Fibroblast of skin of right biceps (primary cell): Measurements from ENCODE around the gene LPAR5.

Source experiments
- DNase-seq: peaks from one replicate; pipeline ENCODE4 v3.0.0-alpha.2; 2013

LPAR5 gene

DNA sequence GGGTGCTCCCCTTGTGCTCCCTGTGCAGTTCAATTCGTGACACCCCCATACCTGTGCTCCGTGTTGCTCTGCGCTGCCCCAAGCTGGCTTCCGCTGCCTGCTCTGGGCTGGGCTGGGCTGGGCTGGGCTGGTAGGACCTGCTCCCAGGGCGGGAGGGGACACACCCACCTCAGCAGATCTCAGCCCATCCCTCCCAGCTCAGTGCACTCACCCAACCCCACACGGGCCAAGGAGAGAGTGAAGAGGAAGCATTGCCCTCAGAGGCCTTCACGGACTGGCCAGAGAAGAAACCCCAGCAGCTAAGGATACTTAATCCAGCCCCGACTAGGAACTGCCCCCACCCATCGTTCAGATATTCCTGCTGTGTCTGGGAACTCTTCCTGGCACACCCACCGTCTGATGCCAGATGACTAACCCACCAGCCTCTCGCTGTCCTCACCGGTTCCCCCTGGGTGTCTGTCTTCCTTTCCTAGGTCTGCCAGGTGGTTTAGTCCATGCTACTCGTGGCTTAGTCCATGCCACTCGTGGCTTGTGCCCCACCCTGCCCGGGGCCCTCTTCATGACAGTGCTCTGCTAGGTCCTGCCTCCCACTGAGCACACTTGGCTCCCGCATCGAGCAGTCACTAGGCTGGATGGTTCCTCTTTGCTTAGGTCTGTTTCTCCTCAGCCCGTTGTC lies at the start of gene LPAR5:
Gene LPAR5 (minus strand): TSS at position 104 of the 676 bp plus-strand sequence. CDS start 14,711 bp downstream, outside the sequence.
- peak; percentile 59 for DNase-seq

DNA sequence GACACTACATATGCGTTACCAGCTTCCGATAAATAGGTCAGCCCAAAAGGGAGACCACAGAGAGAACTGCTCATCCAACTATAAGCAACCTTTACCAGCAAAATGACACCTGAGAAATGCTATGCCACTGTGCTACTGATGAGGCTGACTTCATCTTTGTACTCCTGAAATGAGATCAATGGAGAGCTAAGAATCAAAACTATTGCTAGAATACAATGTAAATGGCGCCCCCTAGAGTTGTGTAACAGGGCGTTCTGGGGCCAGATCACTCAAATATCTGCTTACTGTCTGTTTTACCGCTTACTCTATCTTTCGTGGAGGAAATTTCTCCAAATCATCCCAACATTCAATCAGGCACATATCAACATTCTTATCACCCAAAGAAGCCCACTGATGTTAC lies 48.9 kb upstream of the LPAR5 start:
- no peak for DNase-seq

- no peak for DNase-seq
Observed at GRCh38 chr12:6676962-6677361, 41.2 kb upstream of the LPAR5 start.

GRCh38 chr12:6672143-6672542 lies 36.4 kb upstream of the LPAR5 start:
- no peak for DNase-seq

GRCh38 chr12:6667559-6668210 lies 31.9 kb upstream of the LPAR5 start:
- no peak for DNase-seq

DNA sequence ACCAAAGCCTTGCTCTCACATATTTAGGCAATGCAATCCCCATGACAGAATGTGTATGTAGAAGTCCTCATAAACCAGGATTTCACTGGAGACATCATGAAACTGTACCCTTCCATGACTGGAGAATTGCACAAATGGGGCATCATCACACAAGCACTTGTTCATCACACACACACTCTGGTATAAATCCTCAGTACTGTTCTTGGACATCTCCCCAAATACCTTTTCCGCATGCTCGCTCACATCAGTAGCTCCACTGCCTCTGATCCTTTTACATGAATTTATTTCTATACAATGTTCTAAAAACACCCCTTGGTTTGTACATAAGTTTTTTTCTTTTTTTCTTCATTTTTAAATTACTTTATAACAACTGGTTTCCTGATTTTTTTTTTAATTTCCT lies 30.5 kb upstream of the LPAR5 start:
- DNase-seq, result no peak

- DNase-seq, result no peak
Observed at GRCh38 chr12:6664902-6665301, 29.1 kb upstream of the LPAR5 start.

DNA sequence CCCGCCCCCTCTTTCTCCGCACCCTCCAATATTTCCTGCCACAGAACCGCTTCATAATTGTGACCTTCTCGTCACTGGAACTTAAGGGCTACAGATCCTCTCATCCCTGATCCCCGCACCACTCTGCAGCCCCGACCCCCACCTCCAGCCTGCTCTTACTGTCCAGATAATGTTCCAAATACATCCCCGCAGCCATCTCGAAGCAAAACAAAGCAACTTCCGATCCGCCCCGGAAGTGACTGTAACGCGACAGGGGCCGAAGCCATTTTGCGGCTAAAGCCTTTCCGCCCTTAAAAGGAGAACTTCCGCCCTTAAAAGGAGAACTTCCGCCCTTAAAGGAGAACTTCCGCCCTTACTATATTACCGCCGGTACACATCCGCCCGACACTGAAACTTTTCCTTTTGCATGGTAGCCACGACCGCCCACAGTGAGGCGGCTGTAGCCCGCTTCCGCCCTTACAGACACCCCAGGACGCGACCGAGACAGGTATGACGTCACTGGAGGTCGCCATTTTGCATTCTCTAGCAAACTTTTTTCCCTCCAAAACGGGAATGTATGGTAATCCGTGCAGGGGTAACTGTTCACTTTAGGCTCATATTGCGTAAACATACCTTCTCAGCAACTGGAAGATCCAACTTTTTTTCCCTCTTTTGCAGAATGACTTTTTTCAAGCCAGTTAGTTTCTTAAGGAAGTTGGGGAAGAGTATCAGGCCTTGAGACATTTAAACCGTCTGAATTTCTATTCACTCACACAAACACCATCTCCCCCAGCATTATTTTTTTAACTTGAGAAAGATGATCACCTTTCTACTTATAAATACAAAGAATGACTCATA lies 27.4 kb upstream of the LPAR5 start, which contains the start of gene ING4:
Gene ING4 (minus strand): TSS at position 214 of the 837 bp plus-strand sequence. CDS start 18 bp downstream, at position 196.
- DNase-seq, result peak; percentile 100

DNA sequence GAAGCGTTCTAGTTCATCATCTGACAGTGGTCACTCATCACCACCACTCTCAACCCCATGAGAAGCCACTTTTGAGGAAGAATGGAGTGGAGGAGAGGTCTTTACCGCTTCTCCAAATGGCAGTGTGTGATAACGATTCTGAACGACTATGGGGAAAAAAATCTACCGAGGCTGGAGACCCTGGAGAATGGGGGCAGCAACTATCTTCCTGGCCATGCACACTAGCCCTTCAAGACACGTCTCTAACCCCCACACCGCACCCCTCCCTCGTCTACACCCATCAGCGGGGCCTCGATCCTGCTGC lies 26.8 kb upstream of the LPAR5 start:
- no peak for DNase-seq

DNA sequence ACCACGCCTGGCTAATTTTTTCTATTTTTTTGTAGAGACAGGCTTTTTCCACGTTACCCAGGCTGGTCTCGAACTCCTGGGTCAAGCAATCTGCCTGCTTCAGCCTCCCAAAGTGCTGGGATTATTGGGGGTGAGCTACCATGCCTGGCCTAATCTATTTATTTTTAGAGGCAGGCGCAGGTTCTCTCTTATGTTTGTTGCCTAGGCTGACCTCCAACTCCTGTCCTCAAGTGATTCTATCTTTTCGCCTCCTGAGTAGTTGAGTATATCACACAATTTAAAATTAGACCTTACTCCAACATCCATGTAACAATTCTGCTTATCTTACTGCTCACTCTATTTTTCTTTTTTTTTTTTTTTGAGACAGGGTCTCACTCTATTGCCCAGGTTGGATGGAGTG lies 18.2 kb upstream of the LPAR5 start:
- no peak for DNase-seq

DNA sequence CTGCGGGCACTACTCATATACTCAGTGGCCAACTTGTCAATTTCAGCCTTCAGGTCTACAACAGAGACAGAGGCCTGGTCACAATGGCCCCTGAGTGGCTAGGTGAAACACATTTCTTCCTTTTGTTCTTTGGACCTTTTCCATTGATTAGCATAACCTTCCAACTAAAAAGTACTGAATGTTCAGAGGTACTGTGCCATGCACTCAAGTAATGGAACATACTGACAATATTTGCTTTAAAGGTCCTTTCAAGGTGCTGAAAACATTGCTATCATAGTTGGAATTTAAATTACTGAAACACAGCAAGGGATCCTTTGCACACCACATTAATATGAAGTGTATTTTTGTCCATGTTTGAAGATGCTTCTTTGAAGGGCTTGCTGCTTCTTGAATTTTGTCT lies 17.6 kb upstream of the LPAR5 start:
- DNase-seq, result no peak

- DNase-seq, result no peak
Observed at GRCh38 chr12:6652391-6652790, 16.6 kb upstream of the LPAR5 start.

DNA sequence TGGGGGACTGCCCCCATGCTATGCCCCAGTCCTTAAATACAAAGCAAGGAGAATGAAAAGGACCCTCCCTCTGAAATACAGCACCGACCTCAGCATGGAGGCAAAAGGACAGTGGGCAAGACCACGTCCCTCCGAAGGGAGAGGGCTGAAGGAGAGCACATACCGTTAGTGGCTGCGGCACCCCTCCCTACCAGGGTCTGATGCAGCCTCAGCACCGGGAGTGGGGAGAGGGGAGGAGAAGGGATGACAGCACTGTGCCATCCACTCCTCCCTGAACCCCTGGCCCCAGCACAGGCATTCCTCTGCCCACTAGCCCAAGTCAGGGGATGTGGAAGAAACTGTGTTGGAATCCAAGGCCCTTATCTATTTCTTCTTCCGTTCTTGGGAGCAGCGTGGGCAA lies 15.1 kb upstream of the LPAR5 start:
- DNase-seq, result no peak

GRCh38 chr12:6647083-6647604 lies 11.4 kb upstream of the LPAR5 start, which contains the start of gene ACRBP:
Gene ACRBP, minus strand, starts transcription at chr12:6647432. Its CDS starts 66 bp downstream, at chr12:6647366.
- peak; percentile 51 for DNase-seq

DNA sequence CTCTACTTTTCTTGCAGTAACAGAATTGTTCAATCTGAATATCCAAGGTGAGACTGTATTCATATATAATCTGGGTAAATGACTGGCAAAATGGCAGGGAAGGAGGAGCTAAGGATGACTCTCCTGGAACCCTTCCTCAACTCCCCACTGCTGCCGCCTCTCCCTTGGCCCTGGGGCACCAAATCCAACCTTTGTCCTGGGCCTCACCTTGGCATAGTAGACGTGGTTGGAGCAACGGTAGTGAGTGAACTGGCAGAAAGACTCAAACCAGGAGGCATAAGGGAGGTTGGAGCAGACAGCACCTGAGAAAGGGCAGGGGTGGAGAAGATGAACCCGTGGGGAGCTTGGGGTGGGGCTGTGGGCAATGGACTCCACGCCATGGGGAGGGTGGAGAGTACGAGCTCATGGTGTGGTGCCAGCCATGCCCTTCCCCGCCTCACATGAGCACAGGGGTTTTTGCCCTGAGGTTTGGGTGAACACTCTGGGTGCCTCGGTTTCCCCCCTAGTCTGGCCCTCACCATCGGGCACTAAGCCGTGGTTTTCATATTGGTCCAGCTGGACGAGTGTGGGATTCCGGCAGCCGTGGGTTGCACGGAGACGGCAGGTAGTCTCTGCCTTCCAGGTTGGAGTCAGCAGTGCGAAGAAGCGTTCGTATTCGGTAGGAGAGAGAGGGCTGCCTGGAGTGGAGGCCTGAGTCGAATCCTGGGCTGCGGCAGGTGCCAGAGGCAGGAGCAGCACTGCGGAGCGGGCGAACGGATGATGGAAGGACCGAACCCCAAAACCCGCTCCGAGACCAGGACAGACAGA lies 10.7 kb upstream of the LPAR5 start:
- DNase-seq, result no peak

GRCh38 chr12:6644903-6645302 lies 9.1 kb upstream of the LPAR5 start:
- DNase-seq, result no peak

GRCh38 chr12:6644257-6644596 lies 8.5 kb upstream of the LPAR5 start:
- DNase-seq, result no peak

GRCh38 chr12:6643569-6644256 lies 8.0 kb upstream of the LPAR5 start:
- DNase-seq, result no peak

DNA sequence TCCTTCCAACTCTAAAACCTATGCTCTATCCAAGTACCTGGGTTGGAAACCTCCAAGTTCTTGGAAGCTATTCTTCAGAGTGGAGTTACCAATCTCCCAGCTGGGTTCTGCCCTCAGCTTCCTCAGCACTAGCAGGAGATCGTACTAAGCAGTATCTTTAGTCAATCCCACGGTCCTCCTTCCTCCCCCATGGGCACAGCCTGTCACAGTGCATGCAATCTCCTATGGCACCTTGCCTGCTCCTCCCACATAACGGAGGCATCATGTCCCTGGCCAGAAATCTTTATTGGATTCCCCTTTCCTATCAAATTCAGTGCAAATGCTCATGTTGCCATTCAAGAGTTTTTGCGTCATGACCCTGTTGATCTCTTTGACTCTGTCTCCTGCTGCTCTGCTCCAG lies 5.4 kb upstream of the LPAR5 start:
- no peak for DNase-seq

GRCh38 chr12:6640497-6640896 lies 4.7 kb upstream of the LPAR5 start:
- no peak for DNase-seq

DNA sequence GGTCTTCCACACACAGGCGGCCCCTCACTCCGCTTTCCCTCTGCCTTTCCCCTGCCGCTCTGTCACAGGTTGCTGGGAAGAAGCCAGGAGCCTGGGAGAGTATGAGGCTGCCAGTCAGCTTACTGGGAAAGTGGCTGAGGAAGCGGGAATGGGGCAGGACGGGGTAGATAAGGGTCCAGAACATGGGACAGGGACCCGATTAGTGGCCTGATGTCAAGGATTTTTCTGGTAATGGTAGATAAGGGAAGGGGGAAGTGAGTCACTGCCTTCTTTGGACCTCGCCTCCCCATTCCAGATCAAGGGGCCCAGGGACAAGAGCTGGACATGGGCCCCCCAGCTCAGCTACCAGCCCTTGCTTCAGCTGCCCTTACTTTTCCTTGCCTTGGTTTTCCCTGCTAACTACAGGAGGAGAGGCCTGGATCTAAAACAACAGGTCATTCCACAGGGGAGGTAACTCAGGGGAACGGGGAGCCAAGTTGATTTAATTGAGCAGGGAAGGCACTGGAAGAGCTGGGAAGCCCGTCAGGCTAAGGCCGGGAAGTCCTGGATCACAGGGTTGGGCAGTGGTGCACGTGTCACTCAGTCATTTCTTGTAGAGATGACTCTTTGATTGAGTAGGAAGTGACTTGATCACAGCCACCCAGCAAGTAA lies 3.5 kb upstream of the LPAR5 start:
- DNase-seq, result no peak

GRCh38 chr12:6638305-6638704 lies 2.5 kb upstream of the LPAR5 start:
- no peak for DNase-seq
